ENCODE data around the gene RAD1.

RAD1 gene

DNA sequence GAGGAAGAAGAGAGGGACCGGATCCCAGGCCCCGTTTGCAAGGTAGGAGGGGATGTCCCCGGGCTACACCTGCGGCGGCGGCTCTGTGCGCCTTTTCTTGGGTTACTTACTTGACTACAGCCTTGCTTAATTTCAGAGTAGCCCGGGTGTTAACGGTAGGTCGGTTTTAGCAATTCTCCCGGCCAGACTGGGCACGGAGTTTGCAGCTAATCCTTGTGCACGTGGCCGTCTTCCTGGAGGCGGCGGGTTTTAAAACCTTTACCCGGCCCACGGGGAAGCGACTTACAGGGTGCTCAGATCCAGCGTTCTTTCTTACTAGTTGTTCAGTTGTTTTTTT lies 520 bp upstream of the RAD1 start:
- DNase-seq (ENCODE audit: low spot score), result no peak

DNA sequence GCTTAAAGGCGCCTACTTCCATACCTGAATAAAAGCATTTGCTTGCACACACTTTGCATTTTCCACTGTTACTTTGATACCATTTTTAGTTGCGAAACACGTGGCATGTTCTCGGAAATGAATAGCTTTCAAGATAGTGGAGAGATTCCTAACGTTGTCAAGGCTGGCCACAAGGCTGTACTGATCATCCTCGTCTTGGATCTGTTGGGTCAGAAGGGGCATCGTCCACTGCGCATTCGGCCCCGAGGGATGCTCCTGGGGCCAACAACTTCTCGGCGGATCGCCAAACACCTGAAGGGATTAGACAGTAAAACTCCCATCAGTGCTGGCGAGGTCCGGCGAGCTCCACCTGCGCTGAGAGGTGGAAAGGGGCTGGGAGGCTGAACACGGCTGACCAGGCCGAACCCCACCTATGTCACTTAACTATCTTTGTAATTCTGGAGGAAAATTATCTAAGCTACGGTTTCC lies 599 bp downstream of the RAD1 start:
- peak; percentile 40 for DNase-seq (ENCODE audit: low spot score)

DNA sequence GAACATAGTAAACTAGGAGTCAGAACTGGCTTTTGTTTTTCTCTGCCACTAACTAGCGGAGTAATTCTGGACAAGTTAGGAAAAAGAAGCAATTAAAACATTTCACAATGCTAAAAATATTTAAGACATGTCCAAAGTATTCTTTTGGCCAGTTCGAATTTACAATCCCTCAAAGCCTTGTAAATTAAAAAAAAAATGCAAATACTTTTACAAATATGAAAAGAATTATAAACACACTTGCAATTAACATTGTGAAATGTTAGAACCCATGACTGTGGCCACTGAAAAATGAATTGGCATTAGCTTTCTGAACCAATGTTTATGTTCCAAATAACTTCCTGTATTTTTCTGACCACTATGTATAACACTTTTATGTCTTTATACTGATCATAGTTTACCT lies 2.2 kb downstream of the RAD1 start:
- DNase-seq (ENCODE audit: low spot score), result peak; percentile 61

DNA sequence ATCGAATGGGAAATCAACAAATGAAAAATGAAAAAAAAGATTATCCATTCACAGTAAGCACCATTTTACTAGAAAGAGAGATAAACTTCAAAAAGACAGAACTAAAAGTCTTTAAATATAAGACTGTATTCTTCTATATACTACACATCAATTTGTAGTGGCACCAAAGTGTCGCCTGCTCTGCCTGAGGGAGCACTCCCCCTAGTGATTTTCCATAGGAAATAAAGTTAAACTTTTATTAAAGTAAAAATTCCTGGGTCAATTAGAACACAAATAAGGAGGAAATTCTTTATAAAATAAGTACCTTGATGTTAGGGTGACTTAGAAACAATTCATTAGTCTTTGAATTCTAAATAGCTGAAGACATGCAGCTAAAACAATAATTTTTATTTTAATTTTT lies 9.7 kb downstream of the RAD1 start:
- DNase-seq (ENCODE audit: low spot score), result peak; percentile 34

DNA sequence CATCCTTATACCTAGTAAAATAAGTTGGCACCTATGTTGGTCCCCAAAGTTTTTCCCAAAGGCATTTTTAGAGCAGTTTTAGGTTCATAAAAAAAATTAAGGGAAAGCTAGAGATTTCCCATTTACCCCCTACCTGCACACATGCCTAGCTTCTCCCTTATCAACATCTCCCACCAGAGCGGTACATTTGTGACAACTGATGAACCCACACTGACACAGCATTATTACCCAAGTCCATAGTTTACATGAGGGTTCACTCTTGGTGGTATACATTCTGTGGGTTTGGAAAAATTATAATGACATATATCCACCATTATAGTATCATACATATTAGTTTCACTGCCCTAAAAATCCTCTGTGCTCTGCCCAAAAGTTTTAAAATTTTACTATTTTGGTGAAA lies 12.0 kb downstream of the RAD1 start:
- no peak for DNase-seq (ENCODE audit: low spot score)

DNA sequence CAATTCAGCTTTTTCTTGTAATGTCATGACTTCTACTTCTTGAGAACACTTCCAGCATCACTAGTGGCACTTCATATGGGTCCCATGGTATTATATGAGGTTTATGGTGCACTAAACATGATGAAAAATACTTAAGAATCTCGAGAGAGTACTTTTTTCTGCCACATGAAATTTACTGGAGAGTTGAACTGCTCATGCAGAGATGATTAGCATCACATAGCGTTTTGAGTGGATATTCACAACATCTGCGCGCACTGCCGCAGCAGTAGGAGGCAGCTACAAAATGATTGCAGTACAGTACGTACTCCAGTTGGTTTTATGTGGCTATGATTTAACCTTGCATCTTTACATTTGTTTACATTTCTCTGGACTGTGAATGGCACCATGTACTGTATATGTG lies 14.7 kb downstream of the RAD1 start:
- no peak for DNase-seq (ENCODE audit: low spot score)

DNA sequence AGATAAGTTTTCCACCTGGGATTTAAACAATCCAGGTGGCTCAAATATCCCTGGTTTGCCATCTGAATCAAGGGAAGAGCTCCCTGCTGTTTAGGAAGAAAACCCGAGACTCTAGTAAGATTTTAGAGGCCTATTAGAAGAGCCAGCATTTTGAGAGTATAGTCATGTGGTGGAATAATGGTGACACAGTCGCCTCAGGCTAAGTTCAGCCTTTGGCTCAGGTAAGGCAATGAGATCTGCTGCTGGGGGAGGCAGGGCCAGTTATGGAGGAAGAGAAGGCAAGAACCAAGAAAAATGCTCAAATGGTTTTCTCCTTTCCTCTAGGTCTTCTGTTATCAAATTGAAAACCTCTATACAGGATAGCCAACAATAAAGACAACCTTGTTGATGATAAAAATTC lies 16.2 kb downstream of the RAD1 start:
- no peak for DNase-seq (ENCODE audit: low spot score)

DNA sequence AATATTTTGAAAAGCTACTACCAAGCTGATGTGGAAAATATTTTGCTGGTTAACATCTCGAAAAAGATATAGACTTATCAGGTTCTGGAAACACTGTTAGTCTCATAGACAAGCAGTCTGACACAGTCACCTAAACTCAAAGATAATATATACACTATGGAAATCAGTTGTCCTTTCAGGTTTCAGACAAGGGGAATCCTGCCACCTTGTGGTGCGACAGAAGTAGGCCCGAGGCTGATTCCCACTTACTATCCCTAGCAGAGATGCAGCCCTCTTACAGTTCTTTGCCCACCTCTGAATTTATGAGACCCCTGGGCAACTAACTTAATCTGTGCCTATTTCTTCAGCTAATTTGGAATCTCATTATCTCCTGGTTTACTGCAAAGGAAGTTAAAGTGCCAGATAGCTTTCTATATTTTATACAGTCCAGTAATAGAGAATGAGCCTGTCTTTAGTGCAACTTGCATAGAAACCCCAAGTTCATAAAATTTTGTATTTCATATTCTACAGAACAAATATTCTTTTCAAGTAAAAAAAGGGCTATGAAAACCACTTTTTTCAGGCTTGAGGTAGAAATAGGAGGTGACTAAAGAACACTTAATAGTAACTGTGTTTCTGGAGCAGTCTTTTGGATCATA lies 16.9 kb downstream of the RAD1 start:
- peak; percentile 71 for DNase-seq (ENCODE audit: low spot score)

DNA sequence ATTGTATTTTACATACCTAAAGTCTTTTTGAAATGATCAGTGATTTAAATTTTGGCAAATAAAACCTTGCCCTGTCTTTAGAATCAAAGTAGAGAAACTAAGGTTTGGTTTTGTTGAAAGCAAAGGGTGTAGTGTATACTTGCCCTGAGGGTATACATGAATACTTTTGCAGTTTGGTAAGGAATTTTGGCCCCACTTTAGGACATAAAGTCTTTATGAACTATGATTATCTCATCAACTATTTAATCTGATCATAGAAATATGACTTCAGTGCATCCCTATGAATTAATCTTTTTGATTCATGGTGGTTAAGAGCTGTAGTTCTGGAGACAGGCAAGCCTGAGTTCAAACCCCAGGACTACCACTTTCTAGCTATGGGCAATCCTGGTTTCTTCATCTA lies 17.7 kb downstream of the RAD1 start:
- no peak for DNase-seq (ENCODE audit: low spot score)

DNA sequence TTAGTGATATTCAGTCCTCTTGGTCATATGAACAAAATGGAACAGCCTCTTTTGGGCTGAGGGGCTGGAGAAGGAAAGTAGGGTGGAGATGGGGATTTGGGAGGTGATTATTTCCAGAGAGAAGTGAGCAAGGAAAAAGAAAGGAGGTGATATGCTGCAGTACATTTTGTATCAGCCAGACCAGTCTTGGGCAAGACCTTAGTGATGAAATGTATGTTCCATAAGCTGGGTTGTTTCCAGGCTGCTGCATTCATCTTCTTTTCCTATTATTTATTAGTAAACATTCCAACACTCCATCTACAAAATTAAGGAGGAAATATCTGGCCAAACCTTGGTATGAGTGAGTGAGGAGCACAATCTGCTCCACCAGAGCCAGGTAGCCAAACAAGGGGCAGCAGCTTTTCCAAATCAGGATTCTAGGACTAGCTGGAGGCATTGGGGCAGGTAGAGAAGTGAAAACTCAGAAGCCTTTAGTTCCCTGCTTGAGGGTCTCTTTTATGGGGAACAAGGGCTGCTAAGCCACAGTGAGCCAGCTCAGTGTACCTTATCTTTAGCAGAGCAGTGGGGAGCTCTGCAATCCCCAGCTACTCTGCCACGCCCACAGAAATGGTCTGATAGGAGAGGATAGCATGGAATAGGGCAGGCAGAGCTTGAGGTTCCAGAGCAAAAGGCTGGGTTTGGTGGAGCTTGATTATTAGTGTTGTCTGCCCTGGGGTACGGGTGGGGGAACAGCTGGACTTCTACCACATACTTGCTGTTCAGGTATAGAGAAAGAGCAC lies 19.5 kb downstream of the RAD1 start:
- no peak for DNase-seq (ENCODE audit: low spot score)

DNA sequence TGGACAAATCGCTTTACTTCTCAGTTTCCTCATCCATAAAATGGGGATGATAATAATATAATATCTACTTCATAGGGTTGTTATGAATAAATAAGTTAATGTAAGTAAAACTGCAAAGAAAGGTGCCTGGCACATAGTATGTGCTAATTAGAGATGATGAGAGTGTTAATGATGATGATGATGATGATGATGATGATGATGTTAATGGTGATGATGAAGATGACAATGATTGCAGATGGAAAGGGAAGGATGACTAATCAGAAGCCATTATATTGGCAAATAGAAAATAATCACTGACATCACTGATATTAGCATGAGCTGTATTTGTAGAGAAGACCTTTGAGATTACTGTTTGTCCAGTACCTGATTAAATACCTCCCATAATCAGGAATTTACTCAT lies 20.6 kb downstream of the RAD1 start:
- no peak for DNase-seq (ENCODE audit: low spot score)

DNA sequence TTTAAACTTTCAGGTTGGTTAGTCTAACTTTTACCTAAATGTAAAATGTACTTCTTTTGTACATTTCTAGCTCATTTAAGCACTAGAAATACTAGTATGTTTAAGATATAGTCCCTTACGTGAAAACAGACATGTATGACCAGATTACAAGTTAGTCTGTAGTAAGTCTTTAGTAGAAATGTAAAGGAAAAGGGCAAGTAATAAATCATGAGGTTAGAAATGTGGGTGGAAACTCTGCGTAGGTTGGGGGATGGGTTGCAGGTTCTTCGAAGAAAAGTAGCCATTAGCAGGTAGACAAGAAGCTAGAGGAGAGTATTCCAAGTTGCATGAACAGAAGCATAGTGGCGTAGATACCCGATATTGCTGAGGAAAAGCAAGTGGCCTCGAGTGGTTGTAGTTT lies 22.9 kb downstream of the RAD1 start:
- no peak for DNase-seq (ENCODE audit: low spot score)

DNA sequence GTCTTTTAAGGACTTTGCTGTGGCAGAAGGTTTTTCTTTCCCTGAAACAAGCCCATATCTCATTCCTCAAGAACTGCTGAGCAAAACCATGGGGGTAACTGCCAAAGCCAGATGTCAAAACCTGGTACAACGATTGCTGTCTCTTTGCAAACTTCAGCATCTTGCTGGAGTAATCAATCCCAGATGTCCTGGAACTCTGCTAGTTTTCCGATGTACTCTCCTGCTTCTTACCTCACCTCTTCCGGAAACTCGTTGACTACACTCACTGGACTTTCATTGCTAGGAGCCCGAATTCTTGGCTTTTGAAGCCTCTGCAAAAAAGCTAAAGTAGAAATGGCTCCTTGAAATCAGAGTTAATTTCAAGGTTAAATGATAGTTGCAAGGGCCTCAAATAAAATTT lies 23.3 kb downstream of the RAD1 start:
- DNase-seq (ENCODE audit: low spot score), result peak; percentile 77

DNA sequence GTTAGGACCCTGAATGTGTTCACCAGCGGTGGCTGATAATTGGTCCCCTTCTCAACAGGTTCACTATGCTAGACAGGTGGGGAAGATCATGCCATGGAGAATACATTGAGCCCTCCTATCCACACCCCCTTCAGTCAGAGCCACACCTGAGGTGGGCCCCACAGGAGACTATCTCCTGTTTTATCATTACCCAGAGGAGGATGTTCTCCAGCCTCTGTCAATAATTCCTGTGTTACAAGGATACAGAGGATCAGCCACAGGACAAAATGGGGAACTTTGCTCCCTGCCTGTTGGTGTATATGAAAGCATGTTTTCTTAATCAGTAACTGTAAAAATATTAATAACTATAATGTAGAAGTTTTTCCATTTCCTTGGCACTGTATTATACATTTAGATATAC lies 25.9 kb downstream of the RAD1 start:
- DNase-seq (ENCODE audit: low spot score), result no peak

DNA sequence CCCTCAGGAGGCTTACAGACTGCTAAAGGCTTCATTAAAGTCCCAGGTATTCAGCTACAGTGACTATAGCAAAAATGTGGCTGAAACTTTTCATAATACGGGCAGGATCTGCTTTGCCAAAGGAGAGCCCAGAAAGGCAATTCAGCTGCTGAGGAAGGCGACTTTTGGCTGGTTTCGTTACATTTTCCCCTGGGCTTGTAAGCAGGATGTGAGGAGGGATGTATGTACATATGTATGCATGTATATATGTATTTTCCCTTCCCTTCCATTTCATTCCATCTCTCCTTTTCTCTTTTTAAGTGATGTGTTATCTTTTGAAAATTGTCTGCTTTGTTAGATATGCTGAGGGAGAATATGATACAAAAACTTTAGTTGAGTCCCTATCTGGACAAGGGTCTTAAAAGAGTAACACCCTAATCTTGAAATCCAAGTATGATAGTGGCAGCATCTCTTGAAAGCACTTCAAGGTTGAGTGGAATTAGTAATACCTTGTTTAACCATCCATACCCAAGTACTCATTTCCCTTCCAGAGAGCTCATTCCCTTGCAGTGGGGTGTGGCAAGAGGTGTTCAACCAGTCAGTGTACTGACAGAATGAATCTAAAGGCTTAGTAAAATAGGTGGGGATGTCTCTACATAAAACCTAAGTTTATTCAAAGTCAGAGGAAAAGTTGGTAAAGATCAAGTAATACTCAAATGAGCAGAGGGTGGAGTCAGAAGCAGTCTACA lies 28.7 kb downstream of the RAD1 start:
- no peak for DNase-seq (ENCODE audit: low spot score)

DNA sequence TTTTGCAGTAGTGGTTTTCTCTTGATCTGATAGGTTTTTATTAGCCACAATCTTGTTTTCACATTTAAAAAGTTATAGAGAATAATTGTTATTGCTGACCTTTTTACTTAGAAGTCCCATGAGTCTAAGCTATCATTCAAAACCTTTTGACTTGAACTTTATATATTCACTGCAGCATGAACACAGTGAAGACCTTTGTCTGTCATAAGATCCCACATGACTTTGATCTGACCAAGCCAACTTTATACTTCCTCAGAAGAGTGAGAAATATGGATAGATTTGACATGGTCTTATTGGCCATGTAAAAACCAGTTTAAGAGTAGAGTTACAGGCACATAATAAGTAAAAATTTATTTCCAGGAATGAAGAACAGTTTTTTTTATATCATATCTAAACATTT lies 34.1 kb downstream of the RAD1 start:
- no peak for DNase-seq (ENCODE audit: low spot score)

DNA sequence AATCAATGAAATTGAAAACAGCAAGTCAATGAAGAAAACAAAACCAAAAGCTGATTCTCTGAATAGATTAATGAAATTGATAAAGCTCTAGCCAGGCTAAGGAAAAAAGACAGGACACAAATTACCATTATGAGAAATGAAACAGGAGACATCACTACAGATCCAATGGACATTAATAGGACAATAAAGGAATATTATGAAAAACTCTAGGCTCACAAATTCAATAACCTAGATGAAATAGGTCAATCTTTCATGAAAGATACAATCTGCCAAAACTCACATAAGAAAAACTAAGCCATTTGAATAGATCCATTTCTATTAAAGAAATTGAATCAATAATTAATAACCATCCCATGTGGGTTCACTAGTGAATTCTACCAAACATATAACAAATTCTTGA lies 39.0 kb downstream of the RAD1 start:
- no peak for DNase-seq (ENCODE audit: low spot score)

DNA sequence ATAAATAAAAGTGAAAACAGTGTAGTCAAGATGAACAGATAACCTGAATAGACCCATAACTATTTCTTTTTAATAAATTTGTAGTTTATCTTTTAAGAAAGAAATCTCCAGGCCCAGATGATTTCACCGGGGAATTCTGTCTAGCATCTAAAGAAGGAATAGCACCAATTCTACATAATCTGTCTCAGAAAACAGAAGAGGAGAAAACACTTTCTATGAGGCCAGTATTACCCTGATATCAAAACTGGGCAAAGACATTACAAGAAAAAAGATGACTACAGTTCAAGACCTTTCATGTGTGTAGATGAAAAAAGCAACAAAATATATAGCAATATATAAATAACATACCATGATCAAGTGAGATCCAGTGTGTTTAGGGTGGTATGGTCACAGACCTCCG lies 44.9 kb downstream of the RAD1 start:
- no peak for DNase-seq (ENCODE audit: low spot score)

DNA sequence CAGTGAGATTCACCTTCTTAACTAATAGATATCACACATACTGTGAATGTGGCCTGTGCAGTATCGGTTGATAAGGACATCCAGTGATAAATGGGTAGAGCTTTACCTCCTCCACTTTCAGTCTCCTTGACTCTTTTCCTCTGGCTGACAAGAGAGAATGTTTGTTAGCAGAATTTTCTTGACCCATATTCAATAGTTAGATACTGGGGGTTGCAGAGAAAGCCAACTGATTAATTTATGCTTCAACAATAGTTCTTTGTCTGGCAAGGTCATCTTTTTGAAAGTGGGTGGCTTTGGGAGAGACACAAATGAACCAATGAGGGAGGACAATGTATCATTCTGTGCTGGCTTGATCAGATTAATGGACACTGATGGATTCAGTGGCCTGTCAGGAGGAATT lies 46.0 kb downstream of the RAD1 start:
- DNase-seq (ENCODE audit: low spot score), result no peak

DNA sequence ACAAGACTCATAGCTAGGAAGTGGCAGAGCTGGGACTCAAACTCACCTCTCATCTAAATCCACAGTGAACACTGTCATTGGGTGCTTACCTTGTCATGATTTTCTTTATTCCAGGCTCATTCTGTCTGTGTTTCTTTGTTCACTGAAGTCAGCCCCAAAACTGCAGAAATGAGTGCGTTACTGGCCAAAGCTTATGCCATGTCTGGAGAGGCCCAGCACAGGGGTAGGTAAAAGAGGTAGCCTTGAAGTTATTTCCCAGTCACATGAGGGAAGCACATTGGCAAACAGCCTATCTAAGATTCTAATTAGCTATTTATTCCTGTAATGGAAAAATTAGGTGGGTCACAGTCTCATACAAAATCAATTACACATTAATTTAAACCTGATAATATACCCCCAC lies 46.5 kb downstream of the RAD1 start:
- DNase-seq (ENCODE audit: low spot score), result no peak

DNA sequence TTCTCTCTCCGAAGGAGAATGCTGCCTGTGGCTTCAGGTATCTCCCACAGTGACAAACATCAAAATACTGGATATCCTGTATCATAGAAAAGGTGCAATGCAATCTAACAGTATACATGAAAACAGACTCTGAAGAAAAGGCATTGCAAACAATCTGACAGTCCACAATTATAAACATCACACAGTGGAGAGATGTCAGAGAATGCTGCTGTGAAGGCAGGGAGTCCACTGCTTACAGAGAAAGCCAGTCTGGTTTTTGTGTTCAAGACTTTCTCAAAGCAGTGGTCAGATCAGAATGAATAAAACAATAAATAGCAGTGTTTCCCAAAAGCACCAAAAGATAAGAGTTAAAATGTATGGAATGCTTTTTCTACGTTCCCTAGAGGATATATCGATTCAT lies 47.6 kb downstream of the RAD1 start:
- DNase-seq (ENCODE audit: low spot score), result no peak

DNA sequence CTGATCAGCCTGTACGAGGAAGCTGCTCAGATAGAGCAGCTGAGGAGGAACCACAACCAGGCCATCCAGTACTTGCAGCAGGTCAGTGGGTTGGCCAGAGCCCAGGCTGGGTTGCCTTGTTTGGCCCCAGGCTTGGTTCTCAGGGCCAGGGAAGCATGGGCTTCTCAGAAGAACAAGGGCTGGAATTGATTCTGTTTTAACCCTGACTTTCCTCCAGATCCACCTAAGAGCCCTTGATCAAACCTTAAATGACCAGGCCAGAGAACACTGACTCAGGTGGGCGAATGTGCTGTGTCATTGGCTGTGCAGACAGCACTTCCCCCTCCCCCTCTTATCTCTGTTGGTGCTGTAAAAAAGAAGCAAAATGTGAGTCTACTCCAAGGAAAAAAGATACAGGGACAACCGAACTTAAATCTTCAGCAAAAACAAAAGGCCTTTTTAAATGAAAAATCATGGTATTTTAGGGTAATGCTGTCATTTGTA lies 48.3 kb downstream of the RAD1 start:
- no peak for DNase-seq (ENCODE audit: low spot score)

DNA sequence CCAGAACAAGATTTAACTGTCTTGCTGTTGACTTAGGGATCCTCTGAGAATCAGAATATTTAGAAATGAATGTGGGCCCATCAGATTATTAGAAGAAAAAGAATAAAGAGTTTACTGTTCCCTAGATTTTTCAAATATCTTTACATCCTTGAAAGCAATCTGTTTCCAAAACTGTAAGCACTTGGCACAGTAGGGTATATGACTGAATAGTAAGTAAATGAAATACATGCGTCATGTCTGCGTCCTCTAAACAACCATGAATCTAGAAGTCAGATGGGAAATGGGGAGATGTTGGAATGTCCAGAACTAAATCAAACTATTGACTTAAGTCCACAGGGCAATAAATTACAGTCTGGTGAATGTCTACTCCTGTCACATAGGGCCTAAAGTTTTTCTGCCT lies 50.2 kb downstream of the RAD1 start:
- DNase-seq (ENCODE audit: low spot score), result no peak
